Panc1 (cell line): ENCODE measurements around the gene FBRSL1. TPM values are rescaled to one million over a fixed set of nuclear protein-coding genes. Genes with fewer than 3 reads are reported as not detected.
A peak's percentile ranks its signal among the peaks of the same experiment; 100 is the strongest.
"Not testable (repeated sequence)": the region's sequence is repeated elsewhere in the genome, so short reads cannot be mapped to it uniquely, and the experiment has no call there.

Source experiments
- ATAC-seq: fragments of 200-7000 bp; cut with Tn5 transposase; 2 replicates; pipeline ENCODE4 v1.9.1; 2020; ENCODE audit warnings: mild to moderate bottlenecking, moderate library complexity
- BruUV-seq: library from RNA; stranded (reverse); fragments of 400-500 nt; replicated peaks from 2 replicates; lab custom pipeline; 2021; lab: Mats Ljungman, UMichigan
- CTCF ChIA-PET: fragments of 300-600 bp; sonication (Branson Sonifier 250); formaldehyde crosslinking; loops from one replicate; lab custom pipeline; 2022; ENCODE audit warnings: antibody characterized with exemption; lab: Charles Lee
- POLR2A ChIA-PET: fragments of 300-600 bp; sonication (Branson Sonifier 250); formaldehyde crosslinking; loops from one replicate; lab custom pipeline; 2022; ENCODE audit warnings: antibody characterized with exemption; lab: Charles Lee
- DNase-seq: peaks from one replicate; pipeline ENCODE4 v3.0.0-alpha.2; 2010; ENCODE audit warnings: low read depth, low spot score
- H3K27ac ChIP-seq: 2 replicates; pipeline ENCODE4 v1.5.1; 2011; ENCODE audit warnings: mild to moderate bottlenecking, low read length, inconsistent platforms
- H3K27me3 ChIP-seq: fragments of 200-500 bp; sonication (Bioruptor generic); 2 replicates; pipeline ENCODE4 v1.6.0; 2014; ENCODE audit warnings: low read length, inconsistent platforms; ENCODE audit not compliant: control insufficient read depth, insufficient read depth
- H3K36me3 ChIP-seq: fragments of 200-500 bp; sonication (Bioruptor generic); 2 replicates; pipeline ENCODE4 v1.5.1; 2014; ENCODE audit warnings: inconsistent platforms, mild to moderate bottlenecking, low read length, moderate library complexity; ENCODE audit not compliant: control insufficient read depth, insufficient read depth
- H3K4me1 ChIP-seq: 2 replicates; pipeline ENCODE4 v1.5.1; 2011; ENCODE audit warnings: inconsistent platforms, mild to moderate bottlenecking, low read length, moderate library complexity; ENCODE audit not compliant: control insufficient read depth, insufficient read depth
- H3K4me3 ChIP-seq, 2 experiments: 2 replicates each; pipeline ENCODE4 v1.5.1; 2011 to 2012; ENCODE audit warnings: low read depth in 2 of 2, low read length in 2 of 2, mild to moderate bottlenecking in 2 of 2, inconsistent platforms in 1 of 2, moderate library complexity in 1 of 2
- H3K9me3 ChIP-seq: fragments of 200-500 bp; sonication (Bioruptor generic); 2 replicates; pipeline ENCODE4 v1.5.1; 2014; ENCODE audit warnings: low read depth, mild to moderate bottlenecking, inconsistent platforms, low read length, moderate library complexity; ENCODE audit not compliant: control insufficient read depth, insufficient read depth
- CTCF ChIP-seq: fragments of 450-650 bp; IDR thresholded peaks from 2 replicates; pipeline ENCODE4 v1.5.1; 2017; ENCODE audit warnings: mild to moderate bottlenecking
- POLR2AphosphoS5 ChIP-seq: IDR thresholded peaks from 2 replicates; pipeline ENCODE4 v1.6.1; 2012; ENCODE audit warnings: mild to moderate bottlenecking, low read depth, low read length, moderate library complexity
- REST ChIP-seq, 2 experiments: IDR thresholded peaks; 2 replicates each; pipeline ENCODE4 v1.6.1; 2011 to 2012; ENCODE audit warnings: low read depth in 2 of 2, control low read depth in 1 of 2, low read length in 1 of 2, mild to moderate bottlenecking in 1 of 2, moderate library complexity in 1 of 2; ENCODE audit not compliant: insufficient read depth in 1 of 2
- SIN3A ChIP-seq: IDR thresholded peaks from 2 replicates; pipeline ENCODE4 v1.6.1; 2012; ENCODE audit warnings: low read depth, mild to moderate bottlenecking, low read length, moderate library complexity, borderline replicate concordance; ENCODE audit not compliant: insufficient read depth
- TCF7L2 ChIP-seq: IDR thresholded peaks from 2 replicates; pipeline ENCODE4 v1.6.1; 2011; ENCODE audit warnings: mild to moderate bottlenecking, low read depth, low read length, inconsistent platforms
- in situ Hi-C: cut with HindIII; loops from 2 replicates; pipeline ENCODE4 v1.10.0; 2016; ENCODE audit warnings: low sequenced_read_pairs, low pct_unique_long_range_greater_than_20kb
- intact Hi-C: fragments of 100-400 bp; cut with micrococcal nuclease; formaldehyde crosslinking; loops from one replicate; pipeline ENCODE4 v1.10.0; 2022; ENCODE audit not compliant: unreplicated experiment
- total RNA-seq: library from RNA; stranded (reverse); gene quantifications from one replicate; pipeline ENCODE4 v1.2.1, GENCODE V29; 2021; ENCODE audit not compliant: unreplicated experiment

FBRSL1 gene
- total RNA-seq, 1 experiment from 2014 or later, result 104 TPM

- in situ Hi-C loops, H3K27ac ChIP-seq, H3K36me3 ChIP-seq, ATAC-seq, intact Hi-C loops, POLR2A ChIA-PET, H3K4me3 ChIP-seq, BruUV-seq, CTCF ChIA-PET, H3K27me3 ChIP-seq, H3K9me3 ChIP-seq, DNase-seq: not testable (repeated sequence)
- peaks cover 21% of the 10 kb centered on the region for H3K4me1 ChIP-seq
Measured at GRCh38 chr12:132464304-132464703, 25.6 kb upstream of the FBRSL1 start.

- Histone ChIP-seq H3K4me3 (no peak overlapping the region), H3K4me1 (peaks cover 24% of the 10 kb centered on the region), H3K27me3 (no peaks in the 10 kb centered on the region), H3K36me3 (no peaks in the 10 kb centered on the region), H3K27ac (no peak overlapping the region), H3K9me3 (no peaks in the 10 kb centered on the region)
- DNase-seq (no peak), ATAC-seq (no peak; the same call in 1 of the 2 replicates)
- no TSS peak for BruUV-seq
- CTCF ChIA-PET, result no interaction called here
- in situ Hi-C loops, result no loop called here
- POLR2A ChIA-PET, result no interaction called here
- intact Hi-C loops, result no loop called here
- TF ChIP-seq REST (IDR thresholded peaks at IDR 0.05; ENCODE audit: insufficient read depth in 1 of 2, low read depth in 2 of 2, low read length in 1 of 2), result no peak
- TF ChIP-seq SIN3A, result no peak
- TF ChIP-seq CTCF, result no peak
- TF ChIP-seq POLR2AphosphoS5, result no peak
- TF ChIP-seq TCF7L2, result no peak
Measured at GRCh38 chr12:132464820-132465219, 25.1 kb upstream of the FBRSL1 start.

GRCh38 chr12:132465269-132466190 is 24.4 kb upstream of the FBRSL1 start:
- no TSS peak for BruUV-seq

More at GRCh38 chr12:132465269-132466190, 24.4 kb upstream of the FBRSL1 start:
- no peak for TF ChIP-seq REST (IDR thresholded peaks at IDR 0.05; ENCODE audit: insufficient read depth in 1 of 2, low read depth in 2 of 2, low read length in 1 of 2)
- TF ChIP-seq POLR2AphosphoS5, result no peak
- in situ Hi-C loops, result no loop called here
- CTCF ChIA-PET, result no interaction called here
- DNase-seq, result no peak
- Histone ChIP-seq H3K9me3 (no peaks in the 10 kb centered on the region), H3K4me1 (peaks cover 24% of the 10 kb centered on the region), H3K27ac (peak overlapping the region; percentile 52; the same call in 1 of the 2 replicates), H3K27me3 (no peaks in the 10 kb centered on the region), H3K36me3 (no peaks in the 10 kb centered on the region), H3K4me3 (no peak overlapping the region)
- POLR2A ChIA-PET, result no interaction called here
- intact Hi-C loops, result no loop called here
- ATAC-seq, result peak; percentile 78
